ENCODE results near the gene DENND1C.

- TF ChIP-seq CTCF (IDR thresholded peaks at IDR 0.05) = no peak
- TF ChIP-seq MAX (IDR thresholded peaks at IDR 0.05) = no peak
- no peak for TF ChIP-seq HMGXB4 (CRISPR knock-in tag; IDR thresholded peaks at IDR 0.05; ENCODE audit: borderline replicate concordance)
- TF ChIP-seq CBX2 (IDR thresholded peaks at IDR 0.05; ENCODE audit: borderline replicate concordance, low read depth) = no peak
- no peak for TF ChIP-seq NFE2L2 (conservative IDR thresholded peaks at IDR 0.05; ENCODE audit: low read length)
- TF ChIP-seq HDAC2 (IDR thresholded peaks at IDR 0.05) = no peak
- TF ChIP-seq RCOR1 (IDR thresholded peaks at IDR 0.05; ENCODE audit: low read depth, low read length) = no peak
- TF ChIP-seq POLR2A (IDR thresholded peaks at IDR 0.05; ENCODE audit: low read length) = no peak
- no peak for TF ChIP-seq ELK1 (IDR thresholded peaks at IDR 0.05; ENCODE audit: low read depth, low read length)
- no peak for TF ChIP-seq ESRRA (IDR thresholded peaks at IDR 0.05; ENCODE audit: borderline replicate concordance, low read length)
- no peak for TF ChIP-seq EP300 (IDR thresholded peaks at IDR 0.05)
- TF ChIP-seq EHMT2 (IDR thresholded peaks at IDR 0.05; ENCODE audit: low read depth) = no peak
Observed at GRCh38 chr19:6453951-6454565, 27.5 kb downstream of the DENND1C start.

All from A549 (cell line).